ENCODE measurements around the gene SLC25A42.

DNA sequence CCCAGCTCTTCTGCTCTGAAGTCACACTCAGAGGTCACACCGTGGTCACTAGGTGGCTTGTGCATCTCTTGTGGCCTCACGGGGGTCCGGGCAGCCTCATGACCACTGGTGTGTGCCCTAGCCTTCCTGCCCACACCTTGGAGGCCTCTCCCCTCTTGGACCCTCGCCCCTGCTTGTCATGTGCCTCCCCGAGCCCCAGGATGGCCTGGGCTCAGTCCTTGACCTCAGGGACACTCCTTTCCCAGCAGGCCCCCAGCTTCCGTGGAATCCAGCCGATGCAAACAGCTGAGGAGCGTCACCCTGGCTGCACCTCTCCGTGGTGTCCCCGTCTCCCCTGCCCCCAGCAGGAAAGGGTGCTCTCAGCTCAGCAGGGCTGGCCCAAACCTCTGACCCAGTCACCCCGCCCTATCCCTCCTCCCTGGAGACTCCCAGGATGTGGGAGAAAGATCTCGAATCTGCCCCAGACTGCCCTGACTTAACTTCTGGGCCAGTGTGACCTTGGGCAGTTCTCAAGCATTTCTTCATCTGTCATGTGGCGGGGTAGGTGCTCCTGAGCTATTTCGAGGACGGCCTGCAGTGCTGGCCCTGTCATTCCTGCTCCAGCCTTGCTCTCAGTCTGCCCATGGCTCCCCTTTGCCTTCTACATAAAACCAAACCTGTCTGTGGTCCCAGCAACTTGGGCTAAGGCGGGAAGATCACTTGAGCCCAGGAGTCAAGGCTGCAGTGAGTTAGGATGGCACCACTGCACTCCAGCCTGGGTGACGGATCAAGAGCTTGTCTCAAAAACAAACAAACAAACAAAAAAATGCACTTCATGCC is 4.6 kb upstream of the SLC25A42 start:
- TF ChIP-seq TEAD4 (CRISPR knock-in tag; IDR thresholded peaks at IDR 0.05): no peak
- TF ChIP-seq, protein P1, sequence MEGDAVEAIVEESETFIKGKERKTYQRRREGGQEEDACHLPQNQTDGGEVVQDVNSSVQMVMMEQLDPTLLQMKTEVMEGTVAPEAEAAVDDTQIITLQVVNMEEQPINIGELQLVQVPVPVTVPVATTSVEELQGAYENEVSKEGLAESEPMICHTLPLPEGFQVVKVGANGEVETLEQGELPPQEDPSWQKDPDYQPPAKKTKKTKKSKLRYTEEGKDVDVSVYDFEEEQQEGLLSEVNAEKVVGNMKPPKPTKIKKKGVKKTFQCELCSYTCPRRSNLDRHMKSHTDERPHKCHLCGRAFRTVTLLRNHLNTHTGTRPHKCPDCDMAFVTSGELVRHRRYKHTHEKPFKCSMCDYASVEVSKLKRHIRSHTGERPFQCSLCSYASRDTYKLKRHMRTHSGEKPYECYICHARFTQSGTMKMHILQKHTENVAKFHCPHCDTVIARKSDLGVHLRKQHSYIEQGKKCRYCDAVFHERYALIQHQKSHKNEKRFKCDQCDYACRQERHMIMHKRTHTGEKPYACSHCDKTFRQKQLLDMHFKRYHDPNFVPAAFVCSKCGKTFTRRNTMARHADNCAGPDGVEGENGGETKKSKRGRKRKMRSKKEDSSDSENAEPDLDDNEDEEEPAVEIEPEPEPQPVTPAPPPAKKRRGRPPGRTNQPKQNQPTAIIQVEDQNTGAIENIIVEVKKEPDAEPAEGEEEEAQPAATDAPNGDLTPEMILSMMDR (IDR thresholded peaks at IDR 0.05): no peak
